HepG2 (cell line): ENCODE data around the gene NF2. TPM values are rescaled to one million over a fixed set of nuclear protein-coding genes. Genes with fewer than 3 reads are reported as not detected.

Experiments used
- BCL6 ChIP-seq: IDR thresholded peaks from 2 replicates; pipeline ENCODE4 v1.6.1; 2016; ENCODE audit warnings: missing genetic modification reagents, missing compliant biosample characterization
- CAMTA2 ChIP-seq: sonication (generic); formaldehyde crosslinking; IDR thresholded peaks from 2 replicates; pipeline ENCODE4 v1.4.0; 2020; ENCODE audit warnings: mild to moderate bottlenecking, missing genetic modification reagents, borderline replicate concordance
- CBX2 ChIP-seq, 2 experiments: fragments of 200-600 bp in 1 of 2; sonication (generic); formaldehyde crosslinking in 1 of 2; IDR thresholded peaks; 2 replicates each; pipeline versions ENCODE4 v1.7.0 to v1.8.1; 2018 to 2022; ENCODE audit warnings: low read depth in 2 of 2, low read length in 1 of 2, mild to moderate bottlenecking in 1 of 2, missing genetic modification reagents in 1 of 2
- ELK4 ChIP-seq: sonication (generic); formaldehyde crosslinking; IDR thresholded peaks from 2 replicates; pipeline ENCODE4 v1.9.0; 2021; ENCODE audit warnings: missing genetic modification reagents, borderline replicate concordance
- FOSL1 ChIP-seq: sonication (generic); formaldehyde crosslinking; IDR thresholded peaks from 2 replicates; pipeline ENCODE4 v1.9.0; 2021; ENCODE audit warnings: missing genetic modification reagents, borderline replicate concordance
- MTA1 ChIP-seq: sonication (generic); formaldehyde crosslinking; IDR thresholded peaks from 2 replicates; pipeline ENCODE4 v1.4.0; 2020; ENCODE audit warnings: missing genetic modification reagents, mild to moderate bottlenecking, borderline replicate concordance
- POLR2G ChIP-seq: fragments of 200-400 bp; formaldehyde crosslinking; IDR thresholded peaks from 2 replicates; pipeline ENCODE4 v1.6.1; 2018; ENCODE audit warnings: mild to moderate bottlenecking, low read depth, low read length, moderate library complexity
- PPARG ChIP-seq: conservative IDR thresholded peaks from 2 replicates; pipeline ENCODE4 v1.6.1; 2016; ENCODE audit warnings: missing biosample characterization, missing genetic modification reagents
- ZBTB33 ChIP-seq: sonication (generic); formaldehyde crosslinking; IDR thresholded peaks from 2 replicates; pipeline ENCODE4 v1.4.0; 2020; ENCODE audit warnings: missing genetic modification reagents
- ZBTB7A ChIP-seq: sonication (generic); formaldehyde crosslinking; IDR thresholded peaks from 2 replicates; pipeline ENCODE4 v1.8.0; 2022; ENCODE audit warnings: mild to moderate bottlenecking, missing genetic modification reagents
- ZNF296 ChIP-seq: sonication (generic); formaldehyde crosslinking; conservative IDR thresholded peaks from 2 replicates; pipeline ENCODE4 v1.5.0; 2020; ENCODE audit warnings: mild to moderate bottlenecking, missing genetic modification reagents
- ZNF569 ChIP-seq: sonication (generic); formaldehyde crosslinking; IDR thresholded peaks from 2 replicates; pipeline ENCODE4 v1.5.0; 2020; ENCODE audit warnings: mild to moderate bottlenecking, missing genetic modification reagents, moderate library complexity, borderline replicate concordance
- ZNF646 ChIP-seq: sonication (generic); formaldehyde crosslinking; IDR thresholded peaks from 2 replicates; pipeline ENCODE4 v1.9.0; 2021; ENCODE audit warnings: mild to moderate bottlenecking, missing genetic modification reagents
- ZNF691 ChIP-seq: sonication (generic); formaldehyde crosslinking; IDR thresholded peaks from 2 replicates; pipeline ENCODE4 v1.4.0; 2020; ENCODE audit warnings: missing genetic modification reagents, low read depth, mild to moderate bottlenecking, borderline replicate concordance
- ZNF784 ChIP-seq: sonication (generic); formaldehyde crosslinking; IDR thresholded peaks from 2 replicates; pipeline ENCODE4 v1.5.1; 2020; ENCODE audit warnings: missing genetic modification reagents, mild to moderate bottlenecking, borderline replicate concordance
- ZZZ3 ChIP-seq: sonication (generic); formaldehyde crosslinking; IDR thresholded peaks from 2 replicates; pipeline ENCODE4 v1.4.0; 2020; ENCODE audit warnings: missing genetic modification reagents, mild to moderate bottlenecking, borderline replicate concordance
- polyA plus RNA-seq, 8 experiments: library from polyadenylated mRNA; depleted of rRNA in 3 of 8; stranded (reverse) in 7 of 8; unstranded in 1 of 8; fragments of >200 nt; fragmentation: Illumina TruSeq in 4 of 8; extraction: Trizol in 4 of 8; gene quantifications; 2 replicates each; pipeline versions ENCODE4 v1.2.1 to v1.2.3, GENCODE V29; 2011 to 2016; ENCODE audit warnings: low read depth in 4 of 8, missing spikeins in 1 of 8, mixed read lengths in 1 of 8; ENCODE audit not compliant: insufficient read depth in 1 of 8
- total RNA-seq, 5 experiments: library from RNA; depleted of rRNA; stranded (reverse); fragments of >200 nt; fragmentation: Illumina TruSeq; extraction: Trizol; gene quantifications; 2 replicates each; pipeline ENCODE4 v1.2.3, GENCODE V29; 2016; ENCODE audit warnings: low read depth in 1 of 5

NF2 gene
- total and polyA plus RNA-seq, 2 of the 13 experiments (the other 11 are each of a cell fraction or from before 2014, with no cell fraction given), result 9.3 to 33.3 TPM

- no peak for TF ChIP-seq ZNF646
- no peak for TF ChIP-seq ZNF784 (CRISPR knock-in tag)
- 0 out of 2 replicates have a peak, but pooled peaks have one; percentile 44 for TF ChIP-seq ZNF569 (CRISPR knock-in tag)
- TF ChIP-seq POLR2G, result peak; percentile 89
- 0 out of 2 replicates have a peak, but pooled peaks have one; percentile 16 for TF ChIP-seq PPARG (CRISPR knock-in tag)
- peak; percentile 83; the same call in 1 of the 2 replicates for TF ChIP-seq MTA1 (CRISPR knock-in tag)
- TF ChIP-seq ZNF296 (CRISPR knock-in tag), result peak; percentile 72; the same call in 1 of the 2 replicates
- TF ChIP-seq ZBTB33 (CRISPR knock-in tag), result 0 out of 2 replicates have a peak, but pooled peaks have one; percentile 5
- no peak for TF ChIP-seq CBX2 (IDR thresholded peaks at IDR 0.05; ENCODE audit: low read depth, low read length)
- no peak for TF ChIP-seq CBX2 (CRISPR knock-in tag; IDR thresholded peaks at IDR 0.05; ENCODE audit: low read depth)
- TF ChIP-seq ZZZ3 (CRISPR knock-in tag), result peak; percentile 96
- TF ChIP-seq BCL6 (CRISPR knock-in tag), result peak; percentile 61; the same call in 1 of the 2 replicates
- TF ChIP-seq ZBTB7A (CRISPR knock-in tag), result peak; percentile 95
- peak; percentile 96 for TF ChIP-seq ZNF691 (CRISPR knock-in tag)
- no peak for TF ChIP-seq FOSL1 (CRISPR knock-in tag)
- no peak for TF ChIP-seq ELK4
- TF ChIP-seq CAMTA2 (CRISPR knock-in tag), result peak; percentile 47; the same call in 1 of the 2 replicates
Observed at GRCh38 chr22:29580200-29580810, 23.1 kb upstream of the NF2 start (continued).
